ENCODE results near the gene MSMP.

MSMP gene

GRCh38 chr9:35793461-35793860 is 39.4 kb upstream of the MSMP start:
- H3K27ac ChIP-seq: peak overlapping the region; percentile 11
- ChIA-PET POLR2A (ENCODE audit: low non-redundant PET) (no interaction called here), CTCF (interaction anchor here (1.6 to 2.1 kb wide), 2 partner anchors 20 to 89 kb away, joined by 5 to 11 read pairs; no protein-coding TSS in a partner anchor)
- TF ChIP-seq CTCF (conservative IDR thresholded peaks at IDR 0.05; ENCODE audit: low read depth): no peak
- DNase-seq (ENCODE audit: low spot score): no peak

- POLR2A ChIA-PET (ENCODE audit: low non-redundant PET): no interaction called here
- CTCF ChIA-PET: interaction anchor here (0.5 to 2.1 kb wide), 3 partner anchors 21 to 189 kb away, joined by 4 to 11 read pairs (median 5); no protein-coding TSS in a partner anchor
Measured at GRCh38 chr9:35792826-35793225, 38.8 kb upstream of the MSMP start.

GRCh38 chr9:35792024-35792813 is 38.1 kb upstream of the MSMP start:
- no peak for DNase-seq (ENCODE audit: low spot score)
- H3K27ac ChIP-seq: peak overlapping the region; percentile 68
- no peak for TF ChIP-seq CTCF (conservative IDR thresholded peaks at IDR 0.05; ENCODE audit: low read depth)
- POLR2A ChIA-PET (ENCODE audit: low non-redundant PET): no interaction called here
- CTCF ChIA-PET: interaction anchor here (0.5 to 2.1 kb wide), 3 partner anchors 22 to 188 kb away, joined by 4 to 11 read pairs (median 5); no protein-coding TSS in a partner anchor

More at GRCh38 chr9:35792826-35793225, 38.8 kb upstream of the MSMP start:
- no peak for DNase-seq (ENCODE audit: low spot score)
- peak overlapping the region; percentile 68; the same call in 1 of the 2 replicates for H3K27ac ChIP-seq
- TF ChIP-seq CTCF (conservative IDR thresholded peaks at IDR 0.05; ENCODE audit: low read depth): no peak

- POLR2A ChIA-PET (ENCODE audit: low non-redundant PET): no interaction called here
- CTCF ChIA-PET: no interaction called here
- DNase-seq (ENCODE audit: low spot score): no peak
- TF ChIP-seq CTCF (conservative IDR thresholded peaks at IDR 0.05; ENCODE audit: low read depth): no peak
- H3K27ac ChIP-seq: peak within 1 kb of the TSS; percentile 68
Measured at GRCh38 chr9:35791297-35791921, 37.3 kb upstream of the MSMP start, which contains the start of gene NPR2. Gene NPR2 (plus strand): TSS chr9:35791591. CDS start chr9:35792409, 818 bp downstream.

GRCh38 chr9:35790385-35791296 is 36.6 kb upstream of the MSMP start:
- ChIA-PET CTCF (interaction anchor here (0.5 to 1.5 kb wide), 38 partner anchors 8 to 628 kb away, joined by 3 to 25 read pairs (median 4); partner anchors contain the start of genes CA9, HINT2 and HRCT1), POLR2A (ENCODE audit: low non-redundant PET) (interaction anchor here (1.2 kb wide), 1 partner anchor 92 kb away, joined by 3 read pairs; no protein-coding TSS in a partner anchor)
- peak overlapping the region; percentile 68 for H3K27ac ChIP-seq
- peak; percentile 91 for DNase-seq (ENCODE audit: low spot score)
- TF ChIP-seq CTCF (conservative IDR thresholded peaks at IDR 0.05; ENCODE audit: low read depth): peak; percentile 97

All from RWPE1 (cell line).